Panc1 (cell line): Measurements from ENCODE around the gene TDRKH.

Experiments used
- CTCF ChIP-seq: fragments of 450-650 bp; IDR thresholded peaks from 2 replicates; pipeline ENCODE4 v1.5.1; 2017; ENCODE audit warnings: mild to moderate bottlenecking
- POLR2AphosphoS5 ChIP-seq: IDR thresholded peaks from 2 replicates; pipeline ENCODE4 v1.6.1; 2012; ENCODE audit warnings: mild to moderate bottlenecking, low read depth, low read length, moderate library complexity

- TF ChIP-seq CTCF (no peak), POLR2AphosphoS5 (no peak)
Observed at GRCh38 chr1:151823175-151823574, 32.9 kb upstream of the TDRKH start.
